Endothelial cell of umbilical vein (primary cell): ENCODE measurements around the gene COPE. TPM values are rescaled to one million over a fixed set of nuclear protein-coding genes. Genes with fewer than 3 reads are reported as not detected.
A peak's percentile ranks its signal among the peaks of the same experiment; 100 is the strongest.

Experiments
- BruUV-seq: library from RNA; stranded (reverse); fragments of 400-500 nt; replicated peaks from 2 replicates; lab custom pipeline; 2021; lab: Mats Ljungman, UMichigan
- CTCF ChIA-PET: fragments of 300-600, 350-600 bp; sonication (Branson Sonifier 250); formaldehyde crosslinking; loops from one replicate; lab custom pipeline; 2021; ENCODE audit warnings: antibody characterized with exemption, inconsistent platforms; lab: Charles Lee
- POLR2A ChIA-PET: fragments of 300-600, 350-600 bp; sonication (Branson Sonifier 250); formaldehyde crosslinking; loops from one replicate; lab custom pipeline; 2021; ENCODE audit warnings: antibody characterized with exemption, inconsistent platforms; lab: Charles Lee
- DNase-seq: peaks from one replicate; pipeline ENCODE4 v3.0.0-alpha.2; 2011; ENCODE audit warnings: low read depth, low spot score
- FAIRE-seq: peaks from 2 replicates; lab custom pipeline; 2011; peaks lifted over from hg19 to GRCh38; lab: Jason Lieb, UNC
- H2AFZ ChIP-seq: 2 replicates; pipeline ENCODE4 v1.6.0; 2012; ENCODE audit warnings: low read depth, low read length, control low read depth, inconsistent platforms
- H3K27ac ChIP-seq: 2 replicates; pipeline ENCODE4 v1.5.1; 2011; ENCODE audit warnings: low read depth, mild to moderate bottlenecking, control low read depth, low read length, moderate library complexity; ENCODE audit not compliant: insufficient read depth
- H3K27me3 ChIP-seq, 2 experiments: 2 replicates each; pipeline versions ENCODE4 v1.6.0 to v1.6.1; 2011; ENCODE audit warnings: low read length in 2 of 2, mixed read lengths in 1 of 2; ENCODE audit not compliant: control insufficient read depth in 2 of 2, insufficient read depth in 2 of 2
- H3K36me3 ChIP-seq, 2 experiments: 2 replicates in 1 of 2; 3 replicates in 1 of 2; pipeline ENCODE4 v1.5.1; 2011; ENCODE audit warnings: low read length in 2 of 2, mild to moderate bottlenecking in 1 of 2, moderate library complexity in 1 of 2; ENCODE audit not compliant: control insufficient read depth in 2 of 2, insufficient read depth in 2 of 2; ENCODE audit errors: extremely low read depth in 1 of 2
- H3K4me1 ChIP-seq: 3 replicates; pipeline ENCODE4 v1.5.1; 2011; ENCODE audit warnings: mild to moderate bottlenecking, low read length; ENCODE audit not compliant: control insufficient read depth, insufficient read depth; ENCODE audit errors: extremely low read depth
- H3K4me2 ChIP-seq: 2 replicates; pipeline ENCODE4 v1.6.1; 2011; ENCODE audit warnings: low read length, control low read depth, mixed read lengths; ENCODE audit not compliant: insufficient read depth
- H3K4me3 ChIP-seq, 3 experiments: fragments of 200-600 bp in 1 of 3; sonication (generic), shearing (Covaris generic) in 1 of 3; replicated peaks in 1 of 3; 2 replicates each; pipeline ENCODE4 v1.5.1; 2011 to 2016; ENCODE audit warnings: control low read depth in 3 of 3, low read length in 3 of 3, mild to moderate bottlenecking in 2 of 3, inconsistent platforms in 1 of 3, low read depth in 1 of 3, moderate library complexity in 1 of 3; ENCODE audit not compliant: insufficient read depth in 1 of 3
- H3K79me2 ChIP-seq: 2 replicates; pipeline ENCODE4 v1.6.0; 2012; ENCODE audit warnings: low read length, inconsistent platforms; ENCODE audit not compliant: control insufficient read depth, insufficient read depth
- H3K9ac ChIP-seq: replicated peaks from 2 replicates; pipeline ENCODE3; 2011; ENCODE audit warnings: low read length, control low read depth; ENCODE audit not compliant: insufficient read depth; ENCODE audit errors: extremely low read depth
- H3K9me1 ChIP-seq: replicated peaks from 3 replicates; pipeline ENCODE4 v1.6.0; 2011; ENCODE audit warnings: mild to moderate bottlenecking, low read length; ENCODE audit not compliant: control insufficient read depth, insufficient read depth; ENCODE audit errors: extremely low read depth
- H3K9me3 ChIP-seq: replicated peaks from 2 replicates; pipeline ENCODE4 v1.5.1; 2012; ENCODE audit warnings: low read length, inconsistent platforms; ENCODE audit not compliant: control insufficient read depth, insufficient read depth
- H4K20me1 ChIP-seq: replicated peaks from 2 replicates; pipeline ENCODE3; 2011; ENCODE audit warnings: mild to moderate bottlenecking, low read length; ENCODE audit not compliant: control insufficient read depth, insufficient read depth; ENCODE audit errors: extremely low read depth
- POLR2AphosphoS5 ChIP-seq: IDR thresholded peaks from 2 replicates; pipeline ENCODE4 v1.6.1; 2012; ENCODE audit warnings: low read depth, mild to moderate bottlenecking, control low read depth, low read length, moderate library complexity; ENCODE audit not compliant: insufficient read depth
- dilution Hi-C: fragments of 300-500 bp; cut with MboI; formaldehyde crosslinking; loops from one replicate; pipeline ENCODE4 v1.15.0; 2019; ENCODE audit warnings: low sequenced_read_pairs; ENCODE audit not compliant: extremely low pct_ligation_motif_present
- intact Hi-C: fragments of 100-400 bp; cut with micrococcal nuclease; formaldehyde crosslinking; loops from one replicate; pipeline ENCODE4 v1.10.0; 2022
- polyA plus RNA-seq, 4 experiments: library from polyadenylated mRNA; depleted of rRNA in 3 of 4; stranded (reverse) in 3 of 4; unstranded in 1 of 4; fragments of >200 nt; gene quantifications; 2 replicates each; pipeline versions ENCODE4 v1.2.1 to v1.2.3, GENCODE V29; 2011 to 2012; ENCODE audit warnings: missing spikeins in 1 of 4
- total RNA-seq: library from RNA; stranded (reverse); gene quantifications from 2 replicates; pipeline ENCODE4 v1.2.3, GENCODE V29; 2021
- TF ChIP-seq, protein P1 (sequence below), 2 donors: IDR thresholded peaks; 1 replicate in 1 of 2; 2 replicates in 1 of 2; pipeline ENCODE4 v1.5.1; 2011; ENCODE audit warnings: low read length in 2 of 2, mild to moderate bottlenecking in 2 of 2, moderate library complexity in 2 of 2, control low read depth in 1 of 2, inconsistent platforms in 1 of 2, low read depth in 1 of 2; ENCODE audit not compliant: insufficient read depth in 1 of 2; ENCODE audit errors: extremely low read depth in 1 of 2

COPE gene
- total and polyA plus RNA-seq, 2 donors (not counting 3 experiments of a cell fraction or from before 2014, with no cell fraction given), result 252 to 407 TPM

DNA sequence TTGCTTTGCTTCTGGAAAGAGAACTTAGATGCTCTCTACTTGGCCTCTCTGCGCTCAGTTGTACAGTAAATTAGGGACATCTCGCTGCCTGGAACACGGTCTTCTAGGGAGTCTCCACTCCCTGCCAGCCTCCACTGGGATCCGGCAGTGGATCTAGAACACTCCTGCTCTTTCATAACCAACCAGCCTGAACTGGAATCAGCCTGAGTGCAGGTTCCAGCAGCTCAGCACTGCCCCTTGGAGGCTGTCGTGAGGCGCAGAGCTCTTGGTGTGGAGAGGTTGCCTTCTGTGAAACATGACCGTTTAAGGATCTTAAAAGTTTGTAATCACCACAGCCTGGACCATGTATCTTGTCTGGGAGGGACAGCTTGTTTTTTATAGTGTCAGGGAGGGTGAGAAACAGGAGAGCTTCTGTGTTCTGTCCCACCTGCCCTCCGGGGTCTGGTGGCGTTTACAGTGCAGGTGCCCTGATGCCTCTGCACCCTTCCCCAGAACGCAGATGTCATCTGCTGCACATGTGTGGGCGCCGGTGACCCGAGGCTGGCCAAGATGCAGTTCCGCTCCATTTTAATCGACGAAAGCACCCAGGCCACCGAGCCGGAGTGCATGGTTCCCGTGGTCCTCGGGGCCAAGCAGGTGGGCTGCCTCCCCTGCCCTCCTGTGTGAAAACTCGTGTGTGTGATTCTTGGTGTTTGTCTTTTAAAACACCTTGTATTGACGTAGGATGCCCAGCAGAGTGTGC is 62.6 kb downstream of the COPE start:
- DNase-seq, result no peak
- BruUV-seq, result no TSS peak

More for the DNA sequence above, 62.6 kb downstream of the COPE start:
- H3K36me3 ChIP-seq, result peaks cover 29 to 77% of the 10 kb centered on the region in 2 experiments
- H3K79me2 ChIP-seq, result peaks cover 2% of the 10 kb centered on the region
- no peak for FAIRE-seq
- ChIA-PET CTCF (interaction anchor here (1.0 to 1.9 kb wide), 10 partner anchors 8 to 267 kb away, joined by 3 to 11 read pairs (median 4); partner anchors contain the start of gene UPF1), POLR2A (no interaction called here)
- no peak overlapping the region for H3K4me3 ChIP-seq
- dilution Hi-C loops (no loop called here), intact Hi-C loops (no loop called here)
- no peak overlapping the region for H3K9ac ChIP-seq
- H3K9me3 ChIP-seq, result no peaks in the 10 kb centered on the region
- no peaks in the 10 kb centered on the region for H3K27me3 ChIP-seq
- H4K20me1 ChIP-seq, result no peaks in the 10 kb centered on the region
- no peak overlapping the region for H3K4me2 ChIP-seq
- H2AFZ ChIP-seq, result no peak overlapping the region
- TF ChIP-seq, protein P1, sequence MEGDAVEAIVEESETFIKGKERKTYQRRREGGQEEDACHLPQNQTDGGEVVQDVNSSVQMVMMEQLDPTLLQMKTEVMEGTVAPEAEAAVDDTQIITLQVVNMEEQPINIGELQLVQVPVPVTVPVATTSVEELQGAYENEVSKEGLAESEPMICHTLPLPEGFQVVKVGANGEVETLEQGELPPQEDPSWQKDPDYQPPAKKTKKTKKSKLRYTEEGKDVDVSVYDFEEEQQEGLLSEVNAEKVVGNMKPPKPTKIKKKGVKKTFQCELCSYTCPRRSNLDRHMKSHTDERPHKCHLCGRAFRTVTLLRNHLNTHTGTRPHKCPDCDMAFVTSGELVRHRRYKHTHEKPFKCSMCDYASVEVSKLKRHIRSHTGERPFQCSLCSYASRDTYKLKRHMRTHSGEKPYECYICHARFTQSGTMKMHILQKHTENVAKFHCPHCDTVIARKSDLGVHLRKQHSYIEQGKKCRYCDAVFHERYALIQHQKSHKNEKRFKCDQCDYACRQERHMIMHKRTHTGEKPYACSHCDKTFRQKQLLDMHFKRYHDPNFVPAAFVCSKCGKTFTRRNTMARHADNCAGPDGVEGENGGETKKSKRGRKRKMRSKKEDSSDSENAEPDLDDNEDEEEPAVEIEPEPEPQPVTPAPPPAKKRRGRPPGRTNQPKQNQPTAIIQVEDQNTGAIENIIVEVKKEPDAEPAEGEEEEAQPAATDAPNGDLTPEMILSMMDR (IDR thresholded peaks at IDR 0.05; ENCODE audit: extremely low read depth in 1 of 2, insufficient read depth in 1 of 2, low read depth in 1 of 2, low read length in 2 of 2), result peak; percentile 24 to 48
- TF ChIP-seq POLR2AphosphoS5, result no peak
- H3K27ac ChIP-seq, result no peak overlapping the region
- peaks cover 16% of the 10 kb centered on the region for H3K4me1 ChIP-seq
- H3K9me1 ChIP-seq, result no peaks in the 10 kb centered on the region
